Activated CD4-positive, alpha-beta T cell treated with anti-CD3 and anti-CD28 coated beads, Interleukin-2, amount 50 U/mL, for 24 hours (primary cell): ENCODE data around the gene NUDT19.
"Not testable (repeated sequence)": the region's sequence is repeated elsewhere in the genome, so short reads cannot be mapped to it uniquely, and the experiment has no call there.

Experiments
- DNase-seq, 2 donors: peaks; one replicate each; pipeline ENCODE4 v3.0.0-alpha.2; 2020; ENCODE audit warnings: low read depth in 1 of 2, low spot score in 1 of 2

NUDT19 gene

DNA sequence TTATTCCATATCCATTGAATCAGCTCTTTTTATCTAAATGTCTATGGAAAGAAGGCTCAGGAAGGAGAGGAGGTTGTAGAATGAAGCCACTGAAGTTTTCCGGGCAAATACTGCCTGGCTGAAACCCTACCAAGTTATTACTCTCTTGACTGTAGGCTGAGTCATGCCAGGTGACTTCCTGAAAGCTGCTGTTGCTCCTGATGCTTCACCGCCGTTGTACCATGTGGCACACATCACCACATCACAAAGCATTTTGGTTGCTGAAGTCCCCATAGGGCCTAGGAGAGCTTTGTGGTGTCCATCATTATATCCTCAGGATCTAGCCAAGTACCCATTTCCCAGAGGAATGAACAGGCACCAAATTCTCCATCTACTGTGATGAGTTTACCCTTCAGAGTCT is 16.8 kb downstream of the NUDT19 start:
- DNase-seq = no peak

- DNase-seq = no peak
These were observed 17.4 kb downstream of the NUDT19 start for GRCh38 chr19:32709032-32709431.

DNA sequence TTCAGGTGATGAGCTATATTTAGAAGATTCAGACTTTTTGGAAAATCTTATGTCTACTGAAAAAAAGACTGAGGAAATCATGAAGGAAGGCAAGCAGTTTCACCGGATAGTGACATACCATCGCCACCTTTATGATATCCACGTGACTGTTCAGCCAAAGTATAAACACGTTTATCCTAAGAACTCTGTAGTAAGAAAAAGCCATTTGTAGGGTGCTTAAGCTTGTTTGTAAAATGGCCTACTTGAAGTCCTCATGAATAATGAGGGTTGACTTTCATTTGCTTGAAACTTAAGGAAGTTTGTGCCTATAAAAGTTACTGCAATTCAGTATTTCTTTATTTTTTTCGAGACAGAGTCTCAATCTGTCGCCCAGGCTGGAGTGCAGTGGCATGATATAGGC is 20.1 kb downstream of the NUDT19 start:
- no peak for DNase-seq

DNA sequence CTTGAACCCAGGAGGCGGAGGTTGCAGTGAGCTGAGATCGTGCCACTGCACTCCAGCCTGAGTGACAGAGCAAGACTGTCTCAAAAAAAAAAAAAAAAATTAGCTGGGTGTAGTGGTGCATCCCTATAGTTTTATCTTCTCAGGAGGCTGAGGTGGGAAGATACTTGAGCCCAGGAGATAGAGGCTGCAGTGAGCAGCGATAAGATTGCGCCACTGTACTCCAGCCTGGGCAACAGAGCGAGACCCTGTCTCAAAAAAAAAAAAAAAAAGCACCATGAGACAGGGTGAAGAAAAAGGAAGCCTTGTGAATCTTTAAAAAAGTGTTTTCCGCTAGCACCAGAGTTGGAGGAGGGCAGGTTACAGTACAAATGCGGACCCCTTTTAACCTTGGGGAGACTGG is 24.6 kb downstream of the NUDT19 start:
- not testable (repeated sequence) for DNase-seq

DNA sequence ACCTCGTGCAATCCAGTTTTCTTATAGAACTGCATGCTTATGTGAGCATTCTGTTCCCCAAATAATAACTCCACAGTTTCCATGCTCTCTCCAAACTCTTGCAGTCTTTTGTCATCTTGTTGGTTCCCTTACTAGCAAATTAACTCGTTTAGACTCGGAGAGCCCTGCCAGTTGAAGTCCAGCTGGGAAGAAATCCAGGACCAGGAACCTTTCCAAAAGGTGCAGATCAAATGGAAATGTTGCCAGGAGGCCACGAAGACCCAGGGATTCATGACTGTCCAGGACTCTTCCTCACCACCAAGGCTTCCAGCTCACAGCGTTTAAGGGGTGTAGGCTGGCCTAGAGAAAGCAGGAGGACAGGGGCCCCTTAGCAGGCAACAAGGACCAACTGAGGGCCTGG is 25.9 kb downstream of the NUDT19 start:
- DNase-seq = no peak

DNA sequence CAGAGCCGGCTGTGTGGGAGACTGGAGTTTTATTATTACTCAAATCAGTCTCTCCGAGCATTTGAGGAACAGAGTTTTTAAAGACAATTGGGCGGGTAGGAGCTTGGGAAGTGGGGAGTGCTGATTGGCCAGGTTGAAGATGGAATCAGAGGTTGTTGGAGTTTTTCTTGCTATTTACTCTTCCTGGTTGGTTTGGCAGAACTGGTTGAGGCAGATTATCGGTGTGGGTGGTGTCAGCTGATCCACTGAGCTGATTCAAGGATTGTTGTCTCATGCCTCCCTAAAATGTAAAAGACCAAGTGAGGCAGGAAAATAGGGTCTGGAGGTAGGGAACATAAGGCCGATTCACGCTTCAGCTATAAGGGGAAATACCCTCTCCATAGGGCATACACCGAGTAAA is 26.7 kb downstream of the NUDT19 start:
- no peak for DNase-seq

DNA sequence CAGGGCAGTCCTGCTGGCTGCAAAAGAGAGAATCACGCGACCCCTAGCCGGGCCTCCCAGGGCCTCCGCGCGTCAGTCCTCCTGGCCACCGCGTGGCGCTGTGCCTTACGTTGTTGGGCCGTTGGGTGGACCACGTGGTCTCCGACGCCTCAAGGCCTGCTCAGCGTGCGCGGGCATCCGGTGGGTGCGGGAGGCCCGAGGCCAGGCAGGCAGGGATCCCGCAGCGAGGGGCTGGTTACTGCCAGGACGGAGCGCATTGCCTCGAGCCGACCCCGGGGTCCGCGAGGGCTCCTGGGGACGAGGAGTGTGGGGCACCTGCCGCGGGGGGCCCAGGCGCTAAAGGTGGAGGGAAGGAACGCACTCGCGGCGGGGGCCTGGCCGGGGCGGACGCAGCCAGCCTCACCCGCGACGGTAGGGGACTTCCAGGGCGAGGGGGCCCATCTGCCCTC is 28.0 kb downstream of the NUDT19 start, which contains the start of gene TDRD12:
Gene TDRD12 (plus strand): TSS at position 157 of the 449 bp plus-strand sequence. CDS start 306 bp downstream, outside the sequence.
- DNase-seq = no peak

- DNase-seq = no peak
These were observed 28.8 kb downstream of the NUDT19 start for GRCh38 chr19:32720216-32720935.

- no peak for DNase-seq
These were observed 29.3 kb downstream of the NUDT19 start for GRCh38 chr19:32720936-32721250.

GRCh38 chr19:32735936-32736335 is 44.3 kb downstream of the NUDT19 start:
- no peak for DNase-seq

- DNase-seq = no peak
These were observed 51.4 kb downstream of the NUDT19 start for GRCh38 chr19:32743021-32743420.

DNA sequence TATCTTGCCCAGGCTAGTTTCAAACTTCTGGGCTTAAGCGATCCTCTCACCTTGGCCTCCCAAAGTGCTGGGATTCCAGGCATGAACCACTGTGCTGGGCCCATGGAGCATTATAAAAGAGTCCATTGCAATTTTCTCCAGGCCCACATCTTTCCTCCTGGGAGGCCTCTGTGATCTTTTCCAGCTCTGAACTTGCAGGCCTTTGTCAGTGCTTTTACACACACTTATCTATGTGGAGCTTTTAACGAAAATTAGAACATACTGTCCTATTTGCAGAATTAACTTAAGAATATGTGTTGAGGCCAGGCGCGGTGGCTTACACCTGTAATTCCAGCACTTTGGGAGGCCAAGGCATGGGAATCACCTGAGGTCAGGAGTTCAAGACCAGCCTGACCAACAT is 51.8 kb downstream of the NUDT19 start:
- no peak for DNase-seq

GRCh38 chr19:32744555-32745325 is 53.1 kb downstream of the NUDT19 start:
- no peak for DNase-seq

GRCh38 chr19:32745594-32746251 is 54.1 kb downstream of the NUDT19 start:
- DNase-seq = not testable (repeated sequence)

DNA sequence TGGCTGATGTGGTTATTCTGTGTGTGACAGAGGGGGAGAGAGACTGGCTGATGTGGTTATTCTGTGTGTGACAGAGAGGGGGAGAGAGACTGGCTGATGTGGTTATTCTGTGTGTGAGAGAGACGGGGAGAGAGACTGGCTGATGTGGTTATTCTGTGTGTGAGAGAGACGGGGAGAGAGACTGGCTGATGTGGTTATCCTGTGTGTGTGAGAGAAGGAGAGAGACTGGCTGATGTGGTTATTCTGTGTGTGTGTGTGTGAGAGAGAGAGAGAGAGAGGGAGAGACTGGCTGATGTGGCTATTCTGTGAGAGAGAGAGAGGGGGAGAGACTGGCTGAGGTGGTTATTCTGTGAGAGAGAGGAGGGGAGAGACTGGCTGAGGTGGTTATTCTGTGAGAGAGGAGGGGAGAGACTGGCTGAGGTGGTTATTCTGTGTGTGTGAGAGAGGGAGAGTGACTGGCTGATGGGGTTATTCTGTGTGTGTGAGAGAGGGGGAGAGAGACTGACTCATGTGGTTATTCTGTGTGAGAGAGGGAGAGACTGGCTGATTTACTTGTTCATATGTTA is 55.1 kb downstream of the NUDT19 start:
- DNase-seq = not testable (repeated sequence)

- no peak for DNase-seq
These were observed 56.9 kb downstream of the NUDT19 start for GRCh38 chr19:32748497-32748896.

DNA sequence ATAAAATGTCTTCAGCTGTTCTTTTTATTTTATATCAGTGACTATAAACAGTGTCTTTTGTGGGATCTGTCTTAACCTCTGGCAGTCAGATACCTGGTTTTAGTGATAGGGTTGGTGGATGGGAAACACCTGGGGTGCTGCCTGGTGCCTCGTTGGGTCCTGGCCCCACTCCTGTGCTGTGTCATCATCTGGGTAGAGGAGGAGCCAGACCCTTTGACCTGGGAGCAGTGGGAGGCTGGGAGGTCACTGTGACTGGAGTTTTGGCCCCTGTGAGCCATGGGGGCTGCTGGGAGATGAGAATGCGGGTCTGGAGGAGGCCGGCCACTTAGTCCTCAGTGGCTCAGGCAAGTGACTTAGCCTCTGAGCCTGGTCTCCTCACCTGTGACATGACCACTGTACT is 57.3 kb downstream of the NUDT19 start:
- DNase-seq = no peak

- no peak for DNase-seq
These were observed 57.7 kb downstream of the NUDT19 start for GRCh38 chr19:32749361-32749760.

DNA sequence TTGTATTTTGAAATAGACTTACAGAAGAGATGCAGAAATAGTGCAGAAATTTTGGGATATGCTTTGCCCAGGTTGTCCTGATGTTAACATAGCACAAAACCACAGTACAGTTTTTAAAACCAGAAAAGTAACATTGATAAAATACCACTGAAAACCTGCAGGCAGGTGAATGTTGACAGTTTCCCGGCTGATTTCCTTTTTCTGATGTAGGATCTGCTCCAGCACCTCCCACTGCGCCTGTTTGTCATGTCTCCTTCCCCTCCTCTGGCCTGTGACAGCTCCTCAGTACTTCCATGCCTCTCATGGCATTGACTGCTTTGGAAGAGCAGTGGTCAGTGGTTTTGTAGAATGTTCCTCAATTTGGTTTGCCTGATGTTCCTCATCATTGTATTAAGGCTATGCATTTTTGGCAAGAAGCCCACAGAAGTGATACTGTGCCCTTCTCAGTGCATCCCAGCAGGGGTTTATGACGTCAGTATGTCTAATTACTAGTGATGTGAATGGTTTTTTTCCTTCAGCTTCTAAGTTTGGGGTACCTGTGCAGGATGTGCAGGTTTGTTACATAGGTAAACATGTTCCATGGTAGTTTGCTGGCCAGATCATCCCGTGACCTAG is 58.9 kb downstream of the NUDT19 start:
- DNase-seq = no peak

GRCh38 chr19:32751066-32751465 is 59.4 kb downstream of the NUDT19 start:
- no peak for DNase-seq

GRCh38 chr19:32757189-32757588 is 65.6 kb downstream of the NUDT19 start:
- DNase-seq = no peak
